Stimulated activated CD4-positive, alpha-beta T cell treated with anti-CD3 and anti-CD28 coated beads, TNF-alpha, amount 100 ng/mL, for 4 hours (primary cell): Measurements from ENCODE around the gene DEUP1.
"Not testable (repeated sequence)": the region's sequence is repeated elsewhere in the genome, so short reads cannot be mapped to it uniquely, and the experiment has no call there.

Experiments
- DNase-seq, 3 experiments: peaks; one replicate each; pipeline ENCODE4 v3.0.0-alpha.2; 2020; ENCODE audit warnings: low read depth in 3 of 3

DEUP1 gene

GRCh38 chr11:93350835-93351234, 20.3 kb downstream of the DEUP1 start:
- no peak for DNase-seq

GRCh38 chr11:93359396-93359795, 28.9 kb downstream of the DEUP1 start:
- DNase-seq = no peak

GRCh38 chr11:93361435-93361834, 30.9 kb downstream of the DEUP1 start:
- no peak for DNase-seq

- no peak for DNase-seq
Measured at GRCh38 chr11:93368022-93368421, 37.5 kb downstream of the DEUP1 start.

- DNase-seq = no peak
Measured at GRCh38 chr11:93370260-93370659, 39.7 kb downstream of the DEUP1 start.

- DNase-seq = no peak
Measured at GRCh38 chr11:93389737-93390136, 59.2 kb downstream of the DEUP1 start.

GRCh38 chr11:93392867-93393266, 62.3 kb downstream of the DEUP1 start:
- no peak for DNase-seq

- DNase-seq = no peak
Measured at GRCh38 chr11:93393386-93393785, 62.8 kb downstream of the DEUP1 start.

- no peak for DNase-seq
Measured at GRCh38 chr11:93394488-93394887, 63.9 kb downstream of the DEUP1 start.

GRCh38 chr11:93396316-93396715, 65.8 kb downstream of the DEUP1 start:
- DNase-seq = no peak

GRCh38 chr11:93403930-93404329, 73.4 kb downstream of the DEUP1 start:
- no peak for DNase-seq

- DNase-seq = no peak
Measured at GRCh38 chr11:93407777-93408401, 77.3 kb downstream of the DEUP1 start.

GRCh38 chr11:93410441-93410840, 79.9 kb downstream of the DEUP1 start:
- no peak for DNase-seq

- no peak for DNase-seq
Measured at GRCh38 chr11:93411705-93412104, 81.2 kb downstream of the DEUP1 start.

- DNase-seq = no peak
Measured at GRCh38 chr11:93432247-93432646, 101.7 kb downstream of the DEUP1 start.

DNA sequence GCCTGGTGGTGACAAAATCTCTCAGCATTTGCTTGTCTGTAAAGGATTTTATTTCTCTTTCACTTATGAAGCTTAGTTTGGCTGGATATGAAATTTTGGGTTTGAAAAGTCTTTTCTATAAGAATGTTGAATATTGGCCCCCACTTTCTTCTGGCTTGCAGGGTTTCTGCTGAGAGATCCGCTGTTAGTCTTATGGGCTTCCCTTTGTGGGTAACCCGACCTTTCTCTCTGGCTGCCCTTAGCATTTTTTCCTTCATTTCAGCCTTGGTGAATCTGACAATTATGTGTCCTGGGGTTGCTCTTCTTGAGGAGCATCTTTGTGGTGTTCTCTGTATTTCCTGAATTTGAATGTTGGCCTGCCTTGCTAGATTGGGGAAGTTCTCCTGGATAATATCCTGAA, 112.7 kb downstream of the DEUP1 start:
- DNase-seq = not testable (repeated sequence)

GRCh38 chr11:93444617-93445073, 114.1 kb downstream of the DEUP1 start:
- DNase-seq = peak in 1 of 3 experiments; percentile 2

DNA sequence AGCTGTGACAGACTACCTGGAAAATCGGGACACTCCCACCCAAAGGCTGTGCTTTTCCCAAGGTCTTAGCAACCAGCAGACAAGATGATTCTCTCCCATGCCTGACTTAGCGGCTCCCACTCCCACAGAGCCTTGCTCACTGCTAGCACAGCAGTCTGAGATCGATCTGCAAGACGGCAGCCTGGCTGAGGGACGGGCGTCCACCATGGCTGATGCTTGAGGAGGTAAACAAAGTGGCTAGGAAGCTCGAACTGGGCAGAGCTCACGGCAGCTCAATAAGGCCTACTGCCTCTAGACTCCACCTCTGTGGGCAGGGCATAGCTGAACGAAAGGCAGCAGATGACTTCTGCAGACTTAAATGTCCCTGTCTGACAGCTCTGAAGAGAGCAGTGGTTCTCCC, 127.7 kb downstream of the DEUP1 start:
- DNase-seq = no peak

- not testable (repeated sequence) for DNase-seq
Measured at GRCh38 chr11:93463666-93464065, 133.1 kb downstream of the DEUP1 start.

GRCh38 chr11:93464927-93465540, 134.5 kb downstream of the DEUP1 start:
- no peak for DNase-seq

GRCh38 chr11:93467054-93467453, 136.5 kb downstream of the DEUP1 start:
- no peak for DNase-seq

DNA sequence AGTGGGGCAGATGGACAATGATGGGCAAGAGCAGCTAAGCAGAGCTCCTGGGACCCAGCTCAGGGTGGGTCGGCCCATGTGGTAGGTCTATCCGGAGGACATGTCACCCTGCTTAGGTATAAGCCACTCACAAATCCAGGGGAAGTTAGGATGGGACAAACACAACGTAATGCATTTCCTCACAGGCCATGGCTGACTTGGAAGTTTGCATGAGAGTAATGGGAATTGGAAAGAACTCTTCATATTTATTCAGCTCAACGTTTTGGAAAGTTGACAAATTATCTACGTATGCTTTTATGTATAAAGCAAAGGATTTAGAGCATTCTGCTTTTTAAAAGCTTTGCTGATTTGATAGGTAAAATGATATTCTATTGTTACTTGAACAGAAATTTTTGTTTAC, 137.7 kb downstream of the DEUP1 start:
- DNase-seq = no peak

- no peak for DNase-seq
Measured at GRCh38 chr11:93474123-93474522, 143.6 kb downstream of the DEUP1 start.

DNA sequence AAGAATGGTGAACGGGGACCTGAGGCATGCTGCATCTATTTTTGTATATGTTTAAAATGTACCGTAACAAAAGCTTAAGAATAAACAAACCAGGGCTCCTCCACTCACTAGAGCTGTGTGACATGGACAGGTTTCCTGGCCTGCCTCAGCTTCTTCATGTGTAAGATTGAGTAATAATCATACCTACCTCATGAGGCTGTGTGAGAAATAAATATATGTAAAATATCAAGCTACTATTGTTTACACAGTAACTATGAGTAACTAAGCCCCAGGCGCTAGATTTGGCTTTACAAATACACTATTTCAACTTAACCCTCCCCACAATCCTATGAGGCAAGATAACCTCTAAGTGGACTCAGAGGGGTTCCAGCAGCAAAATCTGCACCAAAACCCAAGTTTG, 146.3 kb downstream of the DEUP1 start:
- no peak for DNase-seq
